ENCODE measurements around the gene OPCML.

GRCh38 chr11:133156986-133157745, 375.1 kb downstream of the OPCML start:
- peak; percentile 26; the same call in 1 of the 2 replicates for TF ChIP-seq CTCF (IDR thresholded peaks at IDR 0.05; ENCODE audit: low read length)
- no peak for TF ChIP-seq EZH2 (optimal IDR thresholded peaks at IDR 0.05; ENCODE audit: low read depth, low read length)
- TF ChIP-seq EZH2phosphoT487 (IDR thresholded peaks at IDR 0.05; ENCODE audit: low read length): no peak
